ENCODE results near the gene GRK5.

GRK5 gene

DNA sequence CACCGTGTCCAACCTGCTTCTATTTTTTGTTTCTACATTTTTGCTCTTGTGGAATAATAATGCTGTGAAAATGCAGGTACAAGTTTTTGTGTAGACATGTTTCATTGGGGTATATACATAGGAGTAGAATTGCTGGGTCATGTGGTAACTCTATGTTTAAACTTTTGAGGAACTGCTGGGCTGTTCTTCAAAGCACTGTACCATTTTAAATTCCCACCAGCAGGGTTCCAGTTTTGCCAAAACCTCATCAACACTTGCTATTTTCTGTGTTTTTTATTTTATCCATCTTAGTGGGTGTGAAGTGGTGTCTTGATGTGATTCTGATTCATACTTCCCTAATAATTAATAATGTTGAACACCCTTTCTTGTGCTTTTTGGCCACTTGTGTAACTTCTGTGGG lies 196.6 kb downstream of the GRK5 start:
- no peaks in the 10 kb centered on the region for H3K36me3 Mint-ChIP-seq (ENCODE audit: low read depth)
- no peak overlapping the region for H3K4me3 Mint-ChIP-seq
- H3K4me1 Mint-ChIP-seq (ENCODE audit: low read depth) = peaks cover 75% of the 10 kb centered on the region
- intact Hi-C loops (cut with micrococcal nuclease) = no loop called here
- H3K27ac Mint-ChIP-seq = peak overlapping the region; percentile 31
- H3K27me3 Mint-ChIP-seq = no peaks in the 10 kb centered on the region
- no peaks in the 10 kb centered on the region for H3K9me3 Mint-ChIP-seq

DNA sequence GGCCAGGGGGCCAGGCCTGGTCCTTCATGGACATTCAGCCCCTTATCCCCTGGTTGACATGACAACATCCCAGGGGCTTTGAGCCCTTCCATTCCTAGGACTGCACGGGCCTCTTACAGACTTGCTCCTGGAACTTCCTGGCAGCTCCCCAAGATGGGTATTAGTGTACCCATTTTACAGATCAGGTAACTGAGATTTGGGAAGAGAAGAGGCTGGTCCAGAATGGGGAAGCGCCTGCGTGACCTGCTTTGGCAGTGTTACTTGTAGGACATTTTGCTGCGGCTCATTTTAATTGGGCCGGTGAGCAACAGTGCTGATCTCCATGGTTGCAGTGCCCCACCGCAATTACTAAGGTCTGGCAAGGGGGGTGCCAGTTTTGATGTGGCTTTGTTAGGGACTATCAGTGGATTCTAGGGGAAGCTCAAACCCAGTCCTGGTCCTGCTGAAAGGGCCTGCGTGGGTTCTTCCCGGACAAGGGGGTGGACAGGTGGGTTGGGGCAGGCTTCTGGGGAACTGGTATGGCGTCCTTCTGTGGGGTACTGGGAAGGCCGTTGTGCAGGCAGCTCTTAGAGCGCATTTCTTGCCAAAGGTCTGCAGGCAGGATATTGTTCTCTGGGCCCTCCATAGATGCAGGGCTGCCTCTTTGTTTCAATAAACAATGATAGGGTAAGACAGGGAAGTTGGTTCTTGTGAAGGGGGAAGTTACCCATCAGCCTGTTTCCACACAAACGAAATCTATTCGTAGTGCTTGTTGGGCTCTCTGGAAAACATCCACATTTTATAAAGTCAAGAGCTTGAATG lies 197.5 kb downstream of the GRK5 start:
- Mint-ChIP-seq H3K27me3 (no peaks in the 10 kb centered on the region), H3K4me3 (no peak overlapping the region), H3K36me3 (ENCODE audit: low read depth) (no peaks in the 10 kb centered on the region), H3K9me3 (no peaks in the 10 kb centered on the region), H3K27ac (peak overlapping the region; percentile 85), H3K4me1 (ENCODE audit: low read depth) (peaks cover 74% of the 10 kb centered on the region)
- intact Hi-C loops (cut with micrococcal nuclease) = loop anchor here (5.0 kb wide), 1 partner anchor 33 kb away; no protein-coding TSS in a partner anchor

DNA sequence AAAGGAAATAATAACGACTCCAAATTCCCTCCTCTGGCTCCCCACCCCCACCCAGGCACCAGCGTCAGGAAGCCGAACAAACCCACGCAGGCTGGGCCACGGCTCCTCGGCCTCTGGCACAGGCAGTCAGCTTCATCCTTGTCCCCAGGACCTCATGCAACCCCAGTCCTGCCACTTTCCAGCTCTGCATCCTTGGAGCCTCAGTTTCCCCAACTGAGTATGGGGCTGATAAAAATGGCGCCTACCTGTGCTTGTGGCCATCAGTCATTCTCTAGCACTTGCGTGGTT lies 198.1 kb downstream of the GRK5 start:
- Mint-ChIP-seq H3K4me1 (ENCODE audit: low read depth) (peaks cover 69% of the 10 kb centered on the region), H3K27ac (peak overlapping the region; percentile 85), H3K9me3 (no peaks in the 10 kb centered on the region), H3K27me3 (no peaks in the 10 kb centered on the region), H3K36me3 (ENCODE audit: low read depth) (no peaks in the 10 kb centered on the region), H3K4me3 (no peak overlapping the region)
- intact Hi-C loops (cut with micrococcal nuclease) = loop anchor here (5.0 kb wide), 1 partner anchor 33 kb away; no protein-coding TSS in a partner anchor

DNA sequence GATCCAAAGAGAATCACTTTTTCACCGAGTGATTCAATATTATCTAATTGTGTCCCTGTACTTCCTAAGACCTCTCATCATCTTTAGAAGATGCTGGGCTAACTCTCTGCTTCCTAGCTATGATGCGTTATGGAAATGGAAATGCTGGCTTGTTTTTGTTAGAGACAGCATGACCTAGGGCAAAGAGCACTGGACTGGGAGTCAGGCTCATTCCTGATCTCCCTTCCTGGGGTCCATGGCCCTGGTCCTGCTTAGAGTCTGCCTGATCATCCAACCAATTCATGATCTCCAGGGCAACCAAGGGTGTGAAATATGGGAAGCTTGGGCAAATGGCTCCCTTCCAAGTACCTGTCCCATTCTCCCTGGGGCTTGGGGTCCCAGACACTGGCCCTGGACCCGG lies 198.8 kb downstream of the GRK5 start:
- Mint-ChIP-seq H3K4me3 (no peak overlapping the region), H3K27me3 (no peaks in the 10 kb centered on the region), H3K4me1 (ENCODE audit: low read depth) (peaks cover 62% of the 10 kb centered on the region), H3K9me3 (no peaks in the 10 kb centered on the region), H3K27ac (peak overlapping the region; percentile 85), H3K36me3 (ENCODE audit: low read depth) (no peaks in the 10 kb centered on the region)
- intact Hi-C loops (cut with micrococcal nuclease) = loop anchor here (5.0 kb wide), 1 partner anchor 34 kb away; no protein-coding TSS in a partner anchor

DNA sequence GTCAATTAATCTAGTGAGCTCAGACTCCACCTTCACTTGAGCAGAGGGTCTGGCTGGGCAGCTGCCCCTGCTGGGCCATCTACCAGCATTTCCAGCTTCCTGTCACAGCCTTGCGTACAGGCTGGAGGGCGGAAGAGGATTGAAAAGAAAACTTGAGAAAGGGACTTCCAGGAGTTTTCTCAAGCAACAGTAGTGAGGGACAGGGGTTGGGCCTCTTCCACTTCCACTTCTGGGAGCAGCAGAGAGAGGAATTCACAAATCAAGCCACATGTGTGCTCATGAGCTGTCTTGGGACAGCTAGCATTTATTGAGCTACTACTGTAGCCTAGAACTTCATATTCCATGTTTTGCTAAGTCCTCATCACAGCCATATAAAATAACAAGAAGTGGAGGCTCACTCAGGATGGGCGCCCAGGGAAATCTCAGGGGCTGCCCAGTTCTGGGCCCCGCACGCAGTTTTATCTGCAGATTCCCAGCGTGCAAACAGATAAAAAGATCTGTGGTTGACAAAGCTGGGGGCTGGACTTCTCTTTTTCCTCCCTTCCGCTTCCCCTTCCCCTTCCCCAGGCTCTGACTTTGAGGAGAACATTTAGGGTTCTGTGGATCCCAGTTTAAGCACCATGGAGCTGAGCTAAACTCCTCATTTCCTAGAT lies 199.4 kb downstream of the GRK5 start:
- no peaks in the 10 kb centered on the region for H3K9me3 Mint-ChIP-seq
- H3K27me3 Mint-ChIP-seq = no peaks in the 10 kb centered on the region
- no peaks in the 10 kb centered on the region for H3K36me3 Mint-ChIP-seq (ENCODE audit: low read depth)
- peak overlapping the region; percentile 85 for H3K27ac Mint-ChIP-seq
- intact Hi-C loops (cut with micrococcal nuclease) = loop anchor here (5.0 kb wide), 1 partner anchor 34 kb away; no protein-coding TSS in a partner anchor
- peaks cover 56% of the 10 kb centered on the region for H3K4me1 Mint-ChIP-seq (ENCODE audit: low read depth)
- peak overlapping the region; percentile 46 for H3K4me3 Mint-ChIP-seq

DNA sequence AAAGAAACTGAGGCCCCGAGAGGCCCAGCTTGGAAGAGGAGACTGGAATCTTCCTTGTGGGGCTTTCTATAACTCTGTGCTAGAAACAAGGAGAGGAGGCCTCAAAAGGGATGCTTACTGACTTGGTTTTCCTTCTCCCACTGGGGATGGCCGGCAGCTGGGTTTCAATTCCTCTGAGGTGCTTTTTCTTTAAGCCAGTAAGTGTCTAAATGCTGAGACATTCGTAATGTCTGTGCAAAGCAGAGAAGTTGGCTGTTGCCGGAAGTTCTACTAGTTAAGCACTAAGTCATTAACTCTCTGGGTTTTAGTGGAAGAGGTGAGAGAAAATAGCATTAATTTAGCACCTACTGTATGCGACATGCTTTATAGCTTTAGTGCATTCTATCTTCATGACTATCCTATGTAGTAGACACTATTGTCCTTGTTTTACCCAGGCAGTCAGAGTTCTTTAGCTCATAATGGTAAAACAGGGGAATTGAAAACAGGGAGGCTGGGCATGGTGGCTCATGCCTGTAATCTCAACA lies 199.9 kb downstream of the GRK5 start:
- Mint-ChIP-seq H3K4me3 (no peak overlapping the region), H3K27me3 (no peaks in the 10 kb centered on the region), H3K36me3 (ENCODE audit: low read depth) (no peaks in the 10 kb centered on the region), H3K27ac (peak overlapping the region; percentile 85), H3K4me1 (ENCODE audit: low read depth) (peaks cover 51% of the 10 kb centered on the region), H3K9me3 (no peaks in the 10 kb centered on the region)
- intact Hi-C loops (cut with micrococcal nuclease) = loop anchor here (5.0 kb wide), 1 partner anchor 35 kb away; no protein-coding TSS in a partner anchor

DNA sequence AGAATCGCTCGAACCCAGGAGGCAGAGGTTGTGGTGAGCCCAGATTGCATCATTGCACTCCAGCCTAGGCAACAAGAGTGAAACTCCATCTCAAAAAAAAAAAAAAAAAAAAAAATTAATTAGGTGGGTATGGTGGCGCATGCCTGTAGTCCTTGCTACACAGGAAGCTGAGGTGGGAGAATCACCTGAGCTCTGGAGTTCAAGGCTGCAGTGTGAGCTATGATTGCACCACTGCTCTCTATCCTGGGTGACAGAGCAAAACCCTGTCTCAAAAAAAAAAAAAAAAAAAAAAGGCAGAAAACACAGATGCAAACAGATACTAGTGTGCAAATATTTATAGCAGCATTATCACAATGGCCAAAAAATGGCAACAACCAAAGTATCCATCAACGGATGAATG lies 200.7 kb downstream of the GRK5 start:
- Mint-ChIP-seq H3K9me3 (no peaks in the 10 kb centered on the region), H3K27me3 (no peaks in the 10 kb centered on the region), H3K4me3 (no peak overlapping the region), H3K27ac (peak overlapping the region; percentile 85), H3K4me1 (ENCODE audit: low read depth) (peaks cover 51% of the 10 kb centered on the region), H3K36me3 (ENCODE audit: low read depth) (no peaks in the 10 kb centered on the region)
- intact Hi-C loops (cut with micrococcal nuclease) = loop anchor here (5.0 kb wide), 1 partner anchor 36 kb away; no protein-coding TSS in a partner anchor

DNA sequence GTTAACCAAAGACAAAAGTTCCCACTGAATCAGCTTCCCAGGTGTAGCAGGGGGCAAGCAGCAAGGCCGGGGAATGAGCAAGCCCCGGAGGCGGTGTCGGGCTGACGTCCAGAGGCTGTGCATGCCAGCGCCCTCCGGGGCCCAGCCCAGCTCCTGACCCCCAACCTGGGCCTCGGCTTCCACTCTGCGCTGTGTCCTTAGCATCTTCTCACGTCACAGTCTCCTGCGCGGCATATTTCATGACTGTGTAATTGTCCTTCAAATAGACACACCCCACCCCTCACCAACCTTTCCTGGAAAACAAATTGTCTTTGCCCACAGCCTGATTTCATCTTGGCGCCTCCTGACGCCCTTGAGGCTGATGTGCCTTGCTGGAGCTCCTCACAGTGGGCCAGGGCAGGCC lies 201.6 kb downstream of the GRK5 start:
- no peaks in the 10 kb centered on the region for H3K27me3 Mint-ChIP-seq
- H3K27ac Mint-ChIP-seq = peak overlapping the region; percentile 21
- intact Hi-C loops (cut with micrococcal nuclease) = loop anchor here (5.0 kb wide), 1 partner anchor 37 kb away; no protein-coding TSS in a partner anchor
- no peaks in the 10 kb centered on the region for H3K9me3 Mint-ChIP-seq
- H3K4me1 Mint-ChIP-seq (ENCODE audit: low read depth) = peaks cover 44% of the 10 kb centered on the region
- H3K4me3 Mint-ChIP-seq = no peak overlapping the region
- H3K36me3 Mint-ChIP-seq (ENCODE audit: low read depth) = no peaks in the 10 kb centered on the region

DNA sequence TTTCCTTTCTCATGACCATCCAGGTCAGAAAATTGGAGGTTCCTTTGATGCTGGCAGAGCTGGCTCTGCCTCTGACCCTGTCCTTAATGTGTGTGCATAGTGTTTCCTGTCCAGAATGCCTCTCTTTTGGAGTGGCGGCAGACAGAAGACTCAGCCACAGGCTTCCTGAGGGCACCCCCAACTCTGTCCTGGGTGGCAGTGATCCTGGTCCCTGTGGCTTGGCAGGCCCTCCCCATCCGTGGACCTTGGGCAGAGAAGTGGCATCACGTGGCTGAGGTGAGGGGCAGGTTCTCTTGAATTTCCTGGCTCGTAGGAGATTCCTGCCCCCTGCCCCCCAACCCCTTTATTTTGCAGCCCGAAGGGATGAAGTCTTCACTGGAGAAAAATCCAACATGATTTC lies 202.0 kb downstream of the GRK5 start:
- no peaks in the 10 kb centered on the region for H3K36me3 Mint-ChIP-seq (ENCODE audit: low read depth)
- H3K27ac Mint-ChIP-seq = peak overlapping the region; percentile 21
- no peaks in the 10 kb centered on the region for H3K9me3 Mint-ChIP-seq
- no peak overlapping the region for H3K4me3 Mint-ChIP-seq
- intact Hi-C loops (cut with micrococcal nuclease) = loop anchor here (5.0 kb wide), 1 partner anchor 37 kb away; no protein-coding TSS in a partner anchor
- peaks cover 40% of the 10 kb centered on the region for H3K4me1 Mint-ChIP-seq (ENCODE audit: low read depth)
- no peaks in the 10 kb centered on the region for H3K27me3 Mint-ChIP-seq

DNA sequence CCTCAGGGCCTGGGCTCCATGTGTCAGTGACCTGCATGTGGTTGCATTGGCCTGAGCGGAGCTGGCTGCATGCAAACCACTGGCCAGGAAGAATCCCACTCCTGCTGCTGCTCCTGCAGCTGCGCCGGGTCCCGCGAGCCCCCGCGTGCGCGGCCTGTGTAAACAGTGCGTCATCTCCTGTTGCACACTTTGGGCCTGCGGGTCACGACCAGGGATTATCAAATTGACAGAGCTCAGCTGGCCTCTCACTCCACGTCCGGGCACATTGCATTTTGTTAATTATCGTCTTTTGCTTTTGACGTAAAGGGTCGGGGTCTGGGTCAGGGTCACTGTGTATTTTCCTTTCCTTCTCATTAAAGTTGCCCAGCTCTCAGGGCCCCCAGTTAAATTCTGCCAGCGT lies 202.5 kb downstream of the GRK5 start:
- intact Hi-C loops (cut with micrococcal nuclease) = loop anchor here (5.0 kb wide), 1 partner anchor 38 kb away; no protein-coding TSS in a partner anchor

DNA sequence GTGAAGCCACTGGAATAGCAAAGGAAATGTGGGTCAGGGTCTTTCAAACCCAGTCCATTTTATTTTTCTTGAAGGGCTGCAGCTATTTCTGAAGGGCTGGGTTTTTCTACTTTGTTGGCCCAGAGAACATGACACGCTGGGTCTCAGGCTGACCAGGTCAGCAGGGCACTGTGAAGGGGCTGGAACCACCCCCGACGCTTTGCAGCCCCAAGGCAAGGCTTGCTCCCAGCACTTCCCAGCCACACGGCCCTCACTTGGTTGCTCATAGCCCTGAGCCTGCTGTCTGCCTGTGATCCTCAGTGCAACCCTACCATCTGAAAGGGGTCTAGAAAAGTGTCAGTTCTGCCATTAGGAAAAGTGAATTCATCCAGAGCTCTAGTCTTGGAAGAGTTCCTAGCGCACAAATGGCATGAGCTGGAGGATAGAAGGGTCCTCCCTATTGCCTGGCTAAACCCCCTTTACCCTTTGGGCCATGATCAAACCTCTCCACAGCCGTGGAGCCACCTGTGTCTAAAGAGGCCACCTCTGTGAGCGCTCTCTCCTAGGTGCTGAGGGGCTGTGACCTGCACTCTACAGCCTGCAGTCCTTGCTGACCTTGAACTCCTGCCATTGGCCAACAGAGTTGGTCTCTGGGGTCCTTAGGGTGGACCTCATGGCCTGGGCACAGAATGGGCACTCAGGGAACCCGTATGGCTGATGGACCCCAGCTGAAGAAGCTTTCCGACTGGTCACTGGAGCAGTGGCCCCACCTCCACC lies 203.2 kb downstream of the GRK5 start:
- Mint-ChIP-seq H3K4me1 (ENCODE audit: low read depth) (peaks cover 36% of the 10 kb centered on the region), H3K27me3 (no peaks in the 10 kb centered on the region), H3K9me3 (no peaks in the 10 kb centered on the region), H3K4me3 (no peak overlapping the region), H3K36me3 (ENCODE audit: low read depth) (no peaks in the 10 kb centered on the region), H3K27ac (peak overlapping the region; percentile 27)
- intact Hi-C loops (cut with micrococcal nuclease) = no loop called here

More for the DNA sequence above, 202.5 kb downstream of the GRK5 start:
- H3K27me3 Mint-ChIP-seq = no peaks in the 10 kb centered on the region
- no peak overlapping the region for H3K4me3 Mint-ChIP-seq
- no peaks in the 10 kb centered on the region for H3K9me3 Mint-ChIP-seq
- peak overlapping the region; percentile 27 for H3K27ac Mint-ChIP-seq
- peaks cover 36% of the 10 kb centered on the region for H3K4me1 Mint-ChIP-seq (ENCODE audit: low read depth)
- H3K36me3 Mint-ChIP-seq (ENCODE audit: low read depth) = no peaks in the 10 kb centered on the region

DNA sequence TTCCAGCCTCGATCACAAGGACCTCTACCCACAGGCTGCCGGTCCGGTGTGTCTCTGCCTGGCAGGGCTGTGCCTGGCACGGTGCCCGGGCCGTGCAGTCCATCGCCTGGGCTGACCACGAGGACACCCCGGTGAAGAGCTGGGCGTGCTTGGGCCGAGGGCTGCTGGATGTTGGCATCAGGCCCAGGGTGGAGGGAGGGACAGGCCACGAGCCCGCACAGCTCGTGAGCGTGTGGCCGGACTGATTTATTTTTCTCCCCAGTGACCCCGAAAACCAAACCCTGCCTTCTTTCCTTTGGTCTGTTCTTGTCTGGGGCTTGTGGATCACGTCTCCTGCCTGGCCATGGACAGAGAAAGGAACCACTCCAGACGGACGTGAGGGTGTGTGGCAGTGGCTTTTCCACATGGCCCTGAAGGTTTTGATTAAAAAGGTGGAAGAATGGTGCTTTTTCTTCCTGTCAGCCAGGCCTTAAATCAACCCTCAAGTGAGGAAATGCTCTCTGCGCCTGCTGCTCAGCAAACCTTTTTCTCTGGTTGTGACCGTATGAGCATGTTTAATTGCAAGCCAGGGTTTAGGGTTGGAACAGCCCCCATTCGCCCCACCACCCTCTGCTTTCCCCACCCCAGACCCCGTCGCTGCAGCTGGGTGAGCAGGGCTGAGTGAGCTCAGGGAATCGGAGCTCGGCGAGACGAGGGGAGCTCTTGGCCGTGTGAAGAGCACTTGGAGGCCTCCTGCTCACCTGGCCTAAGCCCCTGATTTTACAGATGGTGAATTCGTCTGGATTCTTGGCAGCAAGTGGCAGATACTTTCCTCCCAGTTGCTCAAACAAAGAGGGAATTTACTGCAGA lies 205.1 kb downstream of the GRK5 start:
- Mint-ChIP-seq H3K4me3 (no peak overlapping the region), H3K4me1 (ENCODE audit: low read depth) (peaks cover 17% of the 10 kb centered on the region), H3K27ac (peak overlapping the region; percentile 27), H3K9me3 (no peaks in the 10 kb centered on the region), H3K36me3 (ENCODE audit: low read depth) (no peaks in the 10 kb centered on the region), H3K27me3 (peaks cover under 1% of the 10 kb centered on the region)
- intact Hi-C loops (cut with micrococcal nuclease) = no loop called here

DNA sequence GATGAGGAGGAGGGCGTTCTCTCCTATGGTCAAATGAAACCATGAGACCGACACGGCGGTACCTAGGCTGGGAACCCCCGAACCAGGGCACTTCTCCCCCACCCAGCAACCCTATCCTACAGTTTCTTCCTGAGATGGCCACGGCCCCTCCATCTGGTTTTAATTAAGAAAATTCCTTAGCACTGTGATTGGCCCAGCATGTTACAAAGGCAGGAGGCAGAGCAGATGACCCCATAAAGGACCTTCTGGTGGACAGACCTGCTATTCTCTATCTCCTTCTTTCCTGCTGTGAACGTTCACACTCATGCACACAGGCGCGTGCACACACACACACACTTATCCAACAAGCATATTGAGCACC lies 205.7 kb downstream of the GRK5 start:
- H3K4me3 Mint-ChIP-seq = no peak overlapping the region
- intact Hi-C loops (cut with micrococcal nuclease) = no loop called here
- no peaks in the 10 kb centered on the region for H3K36me3 Mint-ChIP-seq (ENCODE audit: low read depth)
- peaks cover 1% of the 10 kb centered on the region for H3K27me3 Mint-ChIP-seq
- H3K9me3 Mint-ChIP-seq = no peaks in the 10 kb centered on the region
- peaks cover 14% of the 10 kb centered on the region for H3K4me1 Mint-ChIP-seq (ENCODE audit: low read depth)
- no peak overlapping the region for H3K27ac Mint-ChIP-seq
